Gastrocnemius medialis (tissue), 4 donors: ENCODE results near the gene PABPN1L.

Experiments
- POLR2A ChIP-seq, 2 donors: fragments of 450-650 bp; IDR thresholded peaks; one replicate each; pipeline ENCODE4 v1.6.1; 2017; ENCODE audit warnings: antibody characterized with exemption in 2 of 2, mild to moderate bottlenecking in 2 of 2, moderate library complexity in 2 of 2
- TF ChIP-seq, protein P1 (sequence below), 5 experiments: fragments of 450-650 bp in 3 of 5; fragments of 200-600 bp in 2 of 5; sonication (generic) in 2 of 5; IDR thresholded peaks in 4 of 5; conservative IDR thresholded peaks in 1 of 5; 1 replicate in 4 of 5; 2 replicates in 1 of 5; pipeline ENCODE4 v1.5.1; 2016 to 2019; ENCODE audit warnings: antibody characterized with exemption in 5 of 5, mild to moderate bottlenecking in 3 of 5, moderate library complexity in 3 of 5

GRCh38 chr16:88861359-88861758 is 5.1 kb downstream of the PABPN1L start:
- TF ChIP-seq, protein P1, sequence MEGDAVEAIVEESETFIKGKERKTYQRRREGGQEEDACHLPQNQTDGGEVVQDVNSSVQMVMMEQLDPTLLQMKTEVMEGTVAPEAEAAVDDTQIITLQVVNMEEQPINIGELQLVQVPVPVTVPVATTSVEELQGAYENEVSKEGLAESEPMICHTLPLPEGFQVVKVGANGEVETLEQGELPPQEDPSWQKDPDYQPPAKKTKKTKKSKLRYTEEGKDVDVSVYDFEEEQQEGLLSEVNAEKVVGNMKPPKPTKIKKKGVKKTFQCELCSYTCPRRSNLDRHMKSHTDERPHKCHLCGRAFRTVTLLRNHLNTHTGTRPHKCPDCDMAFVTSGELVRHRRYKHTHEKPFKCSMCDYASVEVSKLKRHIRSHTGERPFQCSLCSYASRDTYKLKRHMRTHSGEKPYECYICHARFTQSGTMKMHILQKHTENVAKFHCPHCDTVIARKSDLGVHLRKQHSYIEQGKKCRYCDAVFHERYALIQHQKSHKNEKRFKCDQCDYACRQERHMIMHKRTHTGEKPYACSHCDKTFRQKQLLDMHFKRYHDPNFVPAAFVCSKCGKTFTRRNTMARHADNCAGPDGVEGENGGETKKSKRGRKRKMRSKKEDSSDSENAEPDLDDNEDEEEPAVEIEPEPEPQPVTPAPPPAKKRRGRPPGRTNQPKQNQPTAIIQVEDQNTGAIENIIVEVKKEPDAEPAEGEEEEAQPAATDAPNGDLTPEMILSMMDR (IDR thresholded peaks at IDR 0.05 in 4 of 5, conservative IDR thresholded peaks at IDR 0.05 in 1 of 5) = no peak
- no peak for TF ChIP-seq POLR2A (IDR thresholded peaks at IDR 0.05)
